Measurements from ENCODE around the gene LRRC71.

The LRRC71 gene

GRCh38 chr1:156959925-156960324, 39.5 kb downstream of the LRRC71 start (continued):
- TF ChIP-seq, protein P1, sequence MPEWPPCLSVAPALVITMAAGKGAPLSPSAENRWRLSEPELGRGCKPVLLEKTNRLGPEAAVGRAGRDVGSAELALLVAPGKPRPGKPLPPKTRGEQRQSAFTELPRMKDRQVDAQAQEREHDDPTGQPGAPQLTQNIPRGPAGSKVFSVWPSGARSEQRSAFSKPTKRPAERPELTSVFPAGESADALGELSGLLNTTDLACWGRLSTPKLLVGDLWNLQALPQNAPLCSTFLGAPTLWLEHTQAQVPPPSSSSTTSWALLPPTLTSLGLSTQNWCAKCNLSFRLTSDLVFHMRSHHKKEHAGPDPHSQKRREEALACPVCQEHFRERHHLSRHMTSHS (tag by site-specific recombination; IDR thresholded peaks at IDR 0.05): no peak
- TF ChIP-seq TSHZ1 (tag by site-specific recombination; IDR thresholded peaks at IDR 0.05; ENCODE audit: borderline replicate concordance): no peak

GRCh38 chr1:156961709-156962108, 41.3 kb downstream of the LRRC71 start:
- H3K27ac ChIP-seq (ENCODE audit: extremely low read depth, low read depth, low read length): no peak overlapping the region
- ChIA-PET CTCF (interaction anchor here (0.5 to 1.2 kb wide), 3 partner anchors 13 to 185 kb away, joined by 3 read pairs; no protein-coding TSS in a partner anchor), POLR2A (no interaction called here)
- H3K4me3 ChIP-seq (ENCODE audit: low read depth, low read length): no peak overlapping the region
- no peaks in the 10 kb centered on the region for H3K4me1 ChIP-seq (ENCODE audit: control insufficient read depth, insufficient read depth, low read length)
- TF ChIP-seq, protein P2, sequence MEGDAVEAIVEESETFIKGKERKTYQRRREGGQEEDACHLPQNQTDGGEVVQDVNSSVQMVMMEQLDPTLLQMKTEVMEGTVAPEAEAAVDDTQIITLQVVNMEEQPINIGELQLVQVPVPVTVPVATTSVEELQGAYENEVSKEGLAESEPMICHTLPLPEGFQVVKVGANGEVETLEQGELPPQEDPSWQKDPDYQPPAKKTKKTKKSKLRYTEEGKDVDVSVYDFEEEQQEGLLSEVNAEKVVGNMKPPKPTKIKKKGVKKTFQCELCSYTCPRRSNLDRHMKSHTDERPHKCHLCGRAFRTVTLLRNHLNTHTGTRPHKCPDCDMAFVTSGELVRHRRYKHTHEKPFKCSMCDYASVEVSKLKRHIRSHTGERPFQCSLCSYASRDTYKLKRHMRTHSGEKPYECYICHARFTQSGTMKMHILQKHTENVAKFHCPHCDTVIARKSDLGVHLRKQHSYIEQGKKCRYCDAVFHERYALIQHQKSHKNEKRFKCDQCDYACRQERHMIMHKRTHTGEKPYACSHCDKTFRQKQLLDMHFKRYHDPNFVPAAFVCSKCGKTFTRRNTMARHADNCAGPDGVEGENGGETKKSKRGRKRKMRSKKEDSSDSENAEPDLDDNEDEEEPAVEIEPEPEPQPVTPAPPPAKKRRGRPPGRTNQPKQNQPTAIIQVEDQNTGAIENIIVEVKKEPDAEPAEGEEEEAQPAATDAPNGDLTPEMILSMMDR (tag by site-specific recombination; IDR thresholded peaks at IDR 0.05): peak; percentile 82
- no peak for TF ChIP-seq ZNF785 (tag by site-specific recombination; IDR thresholded peaks at IDR 0.05)
- TF ChIP-seq ZNF112 (tag by site-specific recombination; IDR thresholded peaks at IDR 0.05): no peak
- peaks cover 4 to 75% of the 10 kb centered on the region in 2 experiments for H3K36me3 ChIP-seq (ENCODE audit: control insufficient read depth in 2 of 2, insufficient read depth in 1 of 2, low read length in 2 of 2)
- H3K9me3 ChIP-seq (ENCODE audit: control insufficient read depth, insufficient read depth, low read depth, low read length): no peaks in the 10 kb centered on the region

DNA sequence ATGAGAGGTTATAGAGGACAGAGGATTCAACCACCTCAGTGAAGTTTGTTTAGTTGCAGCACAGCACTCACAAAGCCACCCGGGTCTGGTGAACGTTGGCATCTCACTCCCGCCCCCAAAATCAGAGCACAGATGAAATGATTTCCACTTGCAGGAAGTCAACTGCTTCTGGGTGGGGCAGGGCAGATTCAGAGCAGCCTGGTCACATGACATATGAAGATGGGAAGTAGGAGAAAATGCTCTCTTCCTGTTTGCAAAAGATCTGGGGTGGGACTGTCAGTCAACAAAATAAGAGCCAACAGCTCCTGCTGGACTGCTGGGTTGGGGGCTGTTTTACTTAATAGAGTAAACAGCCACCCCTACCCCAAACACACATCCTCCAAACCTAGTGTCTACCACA, 43.2 kb downstream of the LRRC71 start:
- POLR2A ChIA-PET: no interaction called here
- Histone ChIP-seq H3K9me3 (ENCODE audit: control insufficient read depth, insufficient read depth, low read depth, low read length) (no peaks in the 10 kb centered on the region), H3K36me3 (ENCODE audit: control insufficient read depth in 2 of 2, insufficient read depth in 1 of 2, low read length in 2 of 2) (peaks cover 4 to 73% of the 10 kb centered on the region in 2 experiments), H3K4me1 (ENCODE audit: control insufficient read depth, insufficient read depth, low read length) (no peaks in the 10 kb centered on the region), H3K27ac (ENCODE audit: extremely low read depth, low read depth, low read length) (no peak overlapping the region), H3K4me3 (ENCODE audit: low read depth, low read length) (no peak overlapping the region)
- CTCF ChIA-PET: interaction anchor here (1.0 to 1.4 kb wide), 3 partner anchors 14 to 126 kb away, joined by 3 read pairs; no protein-coding TSS in a partner anchor
- TF ChIP-seq ZBTB17 (tag by site-specific recombination; IDR thresholded peaks at IDR 0.05): peak; percentile 47; the same call in 1 of the 2 replicates
- no peak for TF ChIP-seq ZNF704 (tag by site-specific recombination; IDR thresholded peaks at IDR 0.05)

DNA sequence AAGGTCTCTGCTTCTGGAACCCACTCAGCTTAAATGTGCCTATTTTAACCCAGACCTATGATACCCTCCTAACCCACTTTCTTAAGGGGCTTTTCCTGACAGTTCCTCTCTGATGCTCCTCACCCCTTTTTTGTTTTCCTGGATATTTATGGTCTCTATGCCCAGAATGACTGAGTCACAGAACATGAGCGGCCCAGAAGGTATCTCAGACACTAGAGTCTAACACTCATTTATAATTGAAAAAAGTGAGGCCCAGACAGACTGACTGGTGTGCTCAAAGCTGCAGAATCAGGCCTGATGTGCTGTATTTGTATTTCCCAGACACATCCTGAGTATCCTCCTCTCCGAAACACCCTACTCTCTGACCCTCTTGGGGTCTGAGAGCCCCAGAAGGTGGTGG, 44.0 kb downstream of the LRRC71 start:
- H3K4me1 ChIP-seq (ENCODE audit: control insufficient read depth, insufficient read depth, low read length): no peaks in the 10 kb centered on the region
- peaks cover 4 to 73% of the 10 kb centered on the region in 2 experiments for H3K36me3 ChIP-seq (ENCODE audit: control insufficient read depth in 2 of 2, insufficient read depth in 1 of 2, low read length in 2 of 2)
- TF ChIP-seq ZBTB20 (tag by site-specific recombination; IDR thresholded peaks at IDR 0.05): no peak
- TF ChIP-seq ZNF510 (tag by site-specific recombination; IDR thresholded peaks at IDR 0.05; ENCODE audit: insufficient replicate concordance): no peak
- no peak for TF ChIP-seq ZSCAN30 (tag by site-specific recombination; IDR thresholded peaks at IDR 0.05)
- no peak for TF ChIP-seq TCF7L2 (IDR thresholded peaks at IDR 0.05; ENCODE audit: borderline replicate concordance, low read depth, low read length)
- TF ChIP-seq REST (tag by site-specific recombination; IDR thresholded peaks at IDR 0.05): no peak
- TF ChIP-seq ZNF184 (tag by site-specific recombination; IDR thresholded peaks at IDR 0.05): no peak
- no peak for TF ChIP-seq ZNF639 (tag by site-specific recombination; IDR thresholded peaks at IDR 0.05)
- TF ChIP-seq ZIC2 (tag by site-specific recombination; IDR thresholded peaks at IDR 0.05): no peak
- H3K4me3 ChIP-seq (ENCODE audit: low read depth, low read length): no peak overlapping the region
- H3K27ac ChIP-seq (ENCODE audit: extremely low read depth, low read depth, low read length): no peak overlapping the region
- POLR2A ChIA-PET: no interaction called here
- H3K9me3 ChIP-seq (ENCODE audit: control insufficient read depth, insufficient read depth, low read depth, low read length): no peaks in the 10 kb centered on the region
- CTCF ChIA-PET: interaction anchor here (1.4 to 1.5 kb wide), 2 partner anchors 44 to 125 kb away, joined by 3 read pairs; partner anchors contain the start of gene LRRC71
